Activated CD8-positive, alpha-beta memory T cell treated with anti-CD3 and anti-CD28 coated beads, Interleukin-2, amount 50 U/mL, for 48 hours (primary cell): Measurements from ENCODE around the gene KHDRBS2.
"Not testable (repeated sequence)": the region's sequence is repeated elsewhere in the genome, so short reads cannot be mapped to it uniquely, and the experiment has no call there.

Source experiments
- DNase-seq: peaks from one replicate; pipeline ENCODE4 v3.0.0-alpha.2; 2020

Gene KHDRBS2

GRCh38 chr6:61841958-61842357 lies 444.1 kb downstream of the KHDRBS2 start:
- DNase-seq: no peak

GRCh38 chr6:61835237-61835636 lies 450.8 kb downstream of the KHDRBS2 start:
- no peak for DNase-seq

GRCh38 chr6:61833176-61833755 lies 452.8 kb downstream of the KHDRBS2 start:
- DNase-seq: no peak

GRCh38 chr6:61817716-61818115 lies 468.3 kb downstream of the KHDRBS2 start:
- no peak for DNase-seq

GRCh38 chr6:61810047-61810446 lies 476.0 kb downstream of the KHDRBS2 start:
- no peak for DNase-seq

- no peak for DNase-seq
Measured at GRCh38 chr6:61809004-61809595, 476.9 kb downstream of the KHDRBS2 start.

GRCh38 chr6:61787998-61788397 lies 498.0 kb downstream of the KHDRBS2 start:
- no peak for DNase-seq

- DNase-seq: not testable (repeated sequence)
Measured at GRCh38 chr6:61769446-61769845, 516.6 kb downstream of the KHDRBS2 start.

- DNase-seq: no peak
Measured at GRCh38 chr6:61755739-61756138, 530.3 kb downstream of the KHDRBS2 start.

- DNase-seq: no peak
Measured at GRCh38 chr6:61751986-61752385, 534.0 kb downstream of the KHDRBS2 start.

GRCh38 chr6:61745994-61746393 lies 540.0 kb downstream of the KHDRBS2 start:
- DNase-seq: no peak

GRCh38 chr6:61711849-61712248 lies 574.2 kb downstream of the KHDRBS2 start:
- no peak for DNase-seq

- DNase-seq: no peak
Measured at GRCh38 chr6:61688165-61688564, 597.9 kb downstream of the KHDRBS2 start.

- no peak for DNase-seq
Measured at GRCh38 chr6:61682562-61682961, 603.5 kb downstream of the KHDRBS2 start.

GRCh38 chr6:61679625-61680024 lies 606.4 kb downstream of the KHDRBS2 start:
- DNase-seq: no peak

GRCh38 chr6:61675734-61676133 lies 610.3 kb downstream of the KHDRBS2 start:
- no peak for DNase-seq

GRCh38 chr6:61649845-61650244 lies 636.2 kb downstream of the KHDRBS2 start:
- no peak for DNase-seq

GRCh38 chr6:61640463-61640862 lies 645.6 kb downstream of the KHDRBS2 start:
- no peak for DNase-seq
